Fibroblast of pulmonary artery (primary cell): Measurements from ENCODE around the gene TLE4.
"Not testable (repeated sequence)": the region's sequence is repeated elsewhere in the genome, so short reads cannot be mapped to it uniquely, and the experiment has no call there.

ENCODE experiments used
- DNase-seq: peaks from one replicate; pipeline ENCODE4 v3.0.0-alpha.2; 2010; ENCODE audit warnings: low read depth
- H3K4me3 ChIP-seq: replicated peaks from 2 replicates; pipeline ENCODE4 v1.5.1; 2011; ENCODE audit warnings: low read depth, mild to moderate bottlenecking, control low read depth, low read length, moderate library complexity
- CTCF ChIP-seq: IDR thresholded peaks from 2 replicates; pipeline ENCODE4 v1.5.1; 2011; ENCODE audit warnings: mild to moderate bottlenecking, control low read depth, low read length, inconsistent platforms; ENCODE audit errors: missing control alignments

TLE4 gene

DNA sequence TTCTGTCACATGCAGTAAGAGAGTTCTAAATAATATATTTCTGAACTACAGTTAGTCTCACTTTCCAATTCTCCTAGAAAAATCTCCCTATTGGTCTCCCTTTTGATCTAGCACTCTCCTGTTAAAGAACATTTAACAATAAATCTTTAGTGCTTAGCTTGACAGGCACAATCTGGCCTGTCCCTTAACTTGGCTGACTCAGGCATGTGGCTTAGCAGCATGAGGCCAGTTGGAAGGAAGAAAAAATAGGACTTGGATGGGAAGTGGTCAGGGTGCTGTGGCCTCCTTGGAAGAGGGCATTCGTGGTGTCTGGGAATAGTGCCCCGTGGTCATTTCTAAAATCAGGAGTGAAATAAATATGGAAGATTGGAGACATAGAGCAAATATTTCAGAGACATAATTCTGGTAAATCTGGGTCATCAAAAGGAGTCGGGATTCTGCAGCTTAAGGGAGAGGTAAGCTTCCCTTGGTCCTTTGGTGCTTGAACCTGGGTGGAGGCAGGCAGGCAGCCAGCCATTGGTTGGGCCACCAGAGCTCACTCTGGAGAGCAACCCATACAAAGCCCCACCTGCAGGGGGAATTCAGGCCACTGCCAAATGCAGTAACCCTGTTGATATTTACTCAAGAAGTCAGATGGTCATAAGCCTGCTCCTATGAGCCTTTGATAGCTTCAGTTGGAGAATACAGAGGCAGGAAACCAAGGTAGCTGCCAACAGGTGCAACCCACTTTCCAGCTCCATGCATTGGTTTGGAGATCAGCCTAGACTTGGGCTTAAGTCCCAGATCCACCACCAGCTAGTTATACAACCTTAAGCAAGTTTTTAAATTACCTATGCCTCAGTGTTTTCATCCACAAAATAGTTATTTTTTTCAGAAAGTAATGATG lies 28.8 kb upstream of the TLE4 start:
- TF ChIP-seq CTCF = no peak
- DNase-seq = no peak
- H3K4me3 ChIP-seq = no peak overlapping the region

- DNase-seq, H3K4me3 ChIP-seq: not testable (repeated sequence)
These were observed 27.4 kb upstream of the TLE4 start for GRCh38 chr9:79544375-79544774.

- H3K4me3 ChIP-seq = no peak overlapping the region
- no peak for DNase-seq
- TF ChIP-seq CTCF = no peak
These were observed 20.2 kb upstream of the TLE4 start for GRCh38 chr9:79551586-79551985.

GRCh38 chr9:79551994-79552393 lies 19.8 kb upstream of the TLE4 start:
- H3K4me3 ChIP-seq = no peak overlapping the region
- TF ChIP-seq CTCF = no peak
- DNase-seq = no peak

DNA sequence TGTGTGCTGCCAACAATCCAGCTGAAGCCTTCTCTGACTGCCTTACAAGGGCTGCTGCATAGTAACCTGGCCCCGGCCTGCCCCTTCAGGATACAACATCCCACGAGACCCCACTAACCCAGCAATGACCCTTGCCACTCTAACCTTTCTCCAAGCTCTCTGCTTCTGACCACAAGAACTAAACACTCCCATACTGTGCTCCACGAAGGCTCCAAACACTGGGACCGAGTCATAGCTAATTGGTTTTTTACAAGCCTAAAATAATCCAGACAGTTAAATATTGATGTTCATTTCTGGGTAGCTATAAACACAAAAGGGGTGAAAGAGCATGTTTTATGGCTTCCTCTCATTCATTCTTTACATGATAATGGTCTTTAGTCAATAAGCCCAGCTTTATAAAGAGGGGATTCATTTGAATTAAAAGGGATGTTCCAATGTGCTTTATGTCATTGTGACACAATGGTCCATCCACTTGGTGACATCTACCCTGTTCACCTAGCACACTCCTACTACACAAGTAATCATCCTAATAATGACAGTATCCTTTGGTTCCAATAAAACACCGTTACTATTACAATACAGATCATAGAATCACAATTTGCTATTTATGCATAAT lies 16.2 kb upstream of the TLE4 start:
- H3K4me3 ChIP-seq = no peak overlapping the region
- TF ChIP-seq CTCF = no peak
- no peak for DNase-seq

- TF ChIP-seq CTCF = no peak
- no peak overlapping the region for H3K4me3 ChIP-seq
- DNase-seq = no peak
These were observed 12.1 kb upstream of the TLE4 start for GRCh38 chr9:79559495-79560181.

DNA sequence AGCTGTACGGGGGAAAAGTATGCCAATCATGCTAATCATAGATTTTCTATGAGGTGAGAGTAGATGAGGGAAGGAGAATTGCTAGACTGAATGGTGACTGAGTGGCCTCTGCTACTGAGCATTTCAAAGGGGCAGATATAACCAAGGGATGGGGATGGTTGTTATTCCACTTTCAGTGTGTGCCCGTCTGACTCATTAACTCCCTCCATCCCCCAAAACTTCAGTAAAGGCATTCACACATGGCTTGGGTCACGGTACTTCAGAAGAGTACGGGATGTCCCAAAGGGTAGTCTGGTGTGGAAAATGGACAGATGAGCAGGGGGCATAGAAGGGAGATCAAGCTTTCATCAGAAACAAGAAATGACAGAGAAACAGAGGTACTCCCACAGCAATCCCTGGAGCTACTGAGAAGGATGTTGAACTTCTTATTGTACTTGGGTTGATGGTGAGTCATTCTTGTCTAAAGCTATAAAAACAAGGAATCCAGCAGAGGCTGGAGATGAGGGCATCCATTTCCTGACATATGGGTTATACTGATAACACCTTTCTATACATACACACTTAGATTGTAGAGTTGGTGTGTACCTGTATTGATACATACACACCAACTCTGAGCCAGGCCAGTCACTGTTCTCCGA lies 8.9 kb upstream of the TLE4 start:
- DNase-seq = no peak
- no peak overlapping the region for H3K4me3 ChIP-seq
- no peak for TF ChIP-seq CTCF
